K562 (cell line): ENCODE results near the gene TCF12. TPM values are rescaled to one million over a fixed set of nuclear protein-coding genes. Genes with fewer than 3 reads are reported as not detected.
A peak's percentile ranks its signal among the peaks of the same experiment; 100 is the strongest.

Experiments
- ATAC-seq: fragments of 200-7000 bp; cut with Tn5 transposase; 3 replicates; pipeline ENCODE4 v1.9.1; 2020; ENCODE audit warnings: moderate library complexity
- BruUV-seq: library from RNA; stranded (reverse); fragments of 400-500 nt; replicated peaks from 2 replicates; lab custom pipeline; 2021; lab: Mats Ljungman, UMichigan
- CTCF ChIA-PET: fragments of 300-600 bp; formaldehyde crosslinking; extraction: SDS; loops from one replicate; lab custom pipeline; 2021; ENCODE audit warnings: low intra/inter-chr PET ratio; lab: Yijun Ruan, JAX
- POLR2A ChIA-PET: fragments of 300-600, 350-650 bp; sonication (Branson Sonifier 250); formaldehyde crosslinking; extraction: SDS; loops from one replicate; lab custom pipeline; 2021; ENCODE audit warnings: antibody characterized with exemption, inconsistent platforms; lab: Yijun Ruan, JAX
- DNase-seq, 4 experiments: peaks; one replicate each; pipeline versions ENCODE4 v3.0.0 to v3.0.0-alpha.2; 2011 to 2018; ENCODE audit warnings: low spot score in 3 of 4, mixed read lengths in 3 of 4; ENCODE audit errors: extremely low read depth in 1 of 4
- FAIRE-seq: peaks from 2 replicates; lab custom pipeline; 2011; peaks lifted over from hg19 to GRCh38; lab: Jason Lieb, UNC
- H2AFZ ChIP-seq: 2 replicates; pipeline ENCODE4 v1.6.0; 2011; ENCODE audit warnings: low read depth, low read length, control low read depth, inconsistent platforms
- H3K27ac ChIP-seq: fragments of 200-600 bp; 3 replicates; pipeline ENCODE4 v1.8.0; 2011; ENCODE audit warnings: low read depth, mild to moderate bottlenecking, control low read depth, inconsistent platforms, low read length, moderate library complexity, mixed read lengths; ENCODE audit errors: extremely low read depth
- H3K27me3 ChIP-seq, 2 experiments: fragments of 300-600 bp in 1 of 2; 2 replicates in 1 of 2; 3 replicates in 1 of 2; pipeline versions ENCODE4 v1.6.0 to v1.8.0; 2011; ENCODE audit warnings: inconsistent platforms in 2 of 2, low read length in 2 of 2, mild to moderate bottlenecking in 1 of 2, mixed read lengths in 1 of 2, moderate library complexity in 1 of 2; ENCODE audit not compliant: control insufficient read depth in 2 of 2, insufficient read depth in 2 of 2
- H3K36me3 ChIP-seq: fragments of 300-600 bp; 3 replicates; pipeline ENCODE4 v1.8.0; 2011; ENCODE audit warnings: mild to moderate bottlenecking, low read length, inconsistent platforms; ENCODE audit not compliant: control insufficient read depth, insufficient read depth
- H3K4me1 ChIP-seq, 2 experiments: fragments of 200-600 bp in 1 of 2; replicated peaks in 1 of 2; 2 replicates in 1 of 2; 3 replicates in 1 of 2; pipeline versions ENCODE4 v1.5.1 to v1.8.0; 2011; ENCODE audit warnings: inconsistent platforms in 2 of 2, low read length in 2 of 2, mild to moderate bottlenecking in 1 of 2, mixed read lengths in 1 of 2, moderate library complexity in 1 of 2; ENCODE audit not compliant: control insufficient read depth in 2 of 2, insufficient read depth in 2 of 2
- H3K4me2 ChIP-seq: 2 replicates; pipeline ENCODE4 v1.6.1; 2011; ENCODE audit warnings: low read length, control low read depth, inconsistent platforms, mixed read lengths; ENCODE audit not compliant: insufficient read depth
- H3K4me3 ChIP-seq: fragments of 200-600 bp; sonication (generic), shearing (Covaris generic); 2 replicates; pipeline ENCODE4 v1.5.1; 2016; ENCODE audit warnings: control low read depth, inconsistent platforms
- H3K79me2 ChIP-seq: fragments of 200-600 bp; 3 replicates; pipeline ENCODE4 v1.8.0; 2011; ENCODE audit warnings: low read length, inconsistent platforms; ENCODE audit not compliant: control insufficient read depth, insufficient read depth
- H3K9ac ChIP-seq, 2 experiments: 2 replicates each; pipeline versions ENCODE4 v1.6.0 to v1.6.1; 2011; ENCODE audit warnings: low read depth in 2 of 2, low read length in 2 of 2, control low read depth in 1 of 2, inconsistent platforms in 1 of 2, mild to moderate bottlenecking in 1 of 2, mixed read lengths in 1 of 2; ENCODE audit not compliant: insufficient read depth in 1 of 2
- H3K9me1 ChIP-seq: one replicate; pipeline ENCODE4 v1.6.0; 2011; ENCODE audit warnings: inconsistent platforms, mild to moderate bottlenecking, low read length, moderate library complexity; ENCODE audit not compliant: control insufficient read depth, insufficient read depth
- H3K9me3 ChIP-seq: replicated peaks from 2 replicates; pipeline ENCODE4 v1.5.1; 2011; ENCODE audit warnings: low read depth, low read length, inconsistent platforms; ENCODE audit not compliant: control insufficient read depth, insufficient read depth
- H4K20me1 ChIP-seq: replicated peaks from 2 replicates; pipeline ENCODE4 v1.6.1; 2011; ENCODE audit warnings: low read length, inconsistent platforms, mixed read lengths; ENCODE audit not compliant: control insufficient read depth, insufficient read depth
- CHD4 ChIP-seq: fragments of 200-600 bp; sonication (generic); IDR thresholded peaks from 3 replicates; pipeline ENCODE4 v1.6.1; 2012; ENCODE audit warnings: low read depth, mild to moderate bottlenecking, mixed read lengths, low read length, inconsistent platforms; ENCODE audit not compliant: insufficient read depth, insufficient replicate concordance, poor library complexity, severe bottlenecking
- FOXK2 ChIP-seq, 2 experiments: fragments of 450-650 bp; IDR thresholded peaks in 1 of 2; conservative IDR thresholded peaks in 1 of 2; 2 replicates each; pipeline ENCODE4 v1.6.1; 2016; ENCODE audit warnings: low read depth in 2 of 2, mild to moderate bottlenecking in 1 of 2
- GABPA ChIP-seq: fragments of 200-800 bp; sonication (Bioruptor generic); conservative IDR thresholded peaks from 2 replicates; pipeline ENCODE4 v1.6.1; 2016; ENCODE audit warnings: low read depth, missing genetic modification characterization, missing compliant biosample characterization
- ZNF512 ChIP-seq: IDR thresholded peaks from 2 replicates; pipeline ENCODE4 v1.6.1; 2016; ENCODE audit warnings: missing genetic modification characterization, missing compliant biosample characterization
- WGBS: fragments of 100-300 bp; shearing (Covaris generic); methylation state at CpG from one replicate; pipeline ENCODE4 v1.1.6; 2016; ENCODE audit warnings: low coverage, mixed read lengths; ENCODE audit not compliant: insufficient coverage; ENCODE audit errors: missing lambda C conversion rate; 5-methylcytosine and 5-hydroxymethylcytosine counted together
- in situ Hi-C: fragments of 300-500 bp; cut with MboI; formaldehyde crosslinking; loops from 4 replicates; pipeline ENCODE4 v1.15.0; 2018; ENCODE audit warnings: inconsistent platforms, mixed read lengths
- intact Hi-C: fragments of 100-400 bp; cut with micrococcal nuclease; formaldehyde crosslinking; loops from 2 replicates; pipeline ENCODE4 v1.14.2; 2022
- polyA plus RNA-seq, 8 experiments: library from polyadenylated mRNA; depleted of rRNA in 4 of 8; stranded (reverse) in 5 of 8; unstranded in 3 of 8; fragments of >200 nt; fragmentation: Nextera tagmentation in 2 of 8; fragmentation: Illumina TruSeq in 1 of 8; extraction: Ambion mirVana in 2 of 8; extraction: Trizol in 1 of 8; gene quantifications; 2 replicates each; pipeline versions ENCODE4 v1.2.1 to v1.2.3, GENCODE V29; 2011 to 2014; ENCODE audit warnings: inconsistent platforms in 1 of 8, missing spikeins in 1 of 8
- total RNA-seq, 7 experiments: library from RNA; depleted of rRNA in 6 of 7; stranded (reverse); fragments of >200 nt in 6 of 7; fragmentation: Illumina TruSeq in 2 of 7; extraction: Trizol in 2 of 7; gene quantifications; 2 replicates each; pipeline versions ENCODE4 v1.2.1 to v1.2.3, GENCODE V29; 2011 to 2021; ENCODE audit warnings: low replicate concordance in 1 of 7
- TF ChIP-seq, protein P1 (sequence below): sonication (generic); IDR thresholded peaks from 2 replicates; pipeline ENCODE4 v1.6.1; 2016
- TF ChIP-seq, protein P2 (sequence below): fragments of 150-350 bp; IDR thresholded peaks from 2 replicates; pipeline ENCODE4 v1.6.1; 2014; ENCODE audit warnings: low read depth, mild to moderate bottlenecking, low read length, borderline replicate concordance

The TCF12 gene
- total and polyA plus RNA-seq, 9 of the 15 experiments (the other 6 are each of a cell fraction or from before 2014, with no cell fraction given): 10.5 to 132 (median 52.9) TPM

GRCh38 chr15:56971571-56971970, 53.1 kb downstream of the TCF12 start:
- Histone ChIP-seq H3K4me2 (peak overlapping the region; percentile 38), H3K9me3 (no peaks in the 10 kb centered on the region), H3K9ac (peak overlapping the region in 1 of 2 experiments; percentile 41; a peak in 2 of 4 replicates), H3K27ac (peak overlapping the region; percentile 75), H3K4me3 (no peak overlapping the region), H3K4me1 (peaks cover 6 to 31% of the 10 kb centered on the region in 2 experiments), H2AFZ (no peak overlapping the region), H3K36me3 (no peaks in the 10 kb centered on the region), H3K9me1 (no peaks in the 10 kb centered on the region), H4K20me1 (no peaks in the 10 kb centered on the region; the same call in 1 of the 2 replicates), H3K79me2 (peaks cover 91% of the 10 kb centered on the region), H3K27me3 (no peaks in the 10 kb centered on the region)
- WGBS: 25% methylated on average over 2 of the region's 2 CpGs
- BruUV-seq: no TSS peak
- TF ChIP-seq, protein P1, sequence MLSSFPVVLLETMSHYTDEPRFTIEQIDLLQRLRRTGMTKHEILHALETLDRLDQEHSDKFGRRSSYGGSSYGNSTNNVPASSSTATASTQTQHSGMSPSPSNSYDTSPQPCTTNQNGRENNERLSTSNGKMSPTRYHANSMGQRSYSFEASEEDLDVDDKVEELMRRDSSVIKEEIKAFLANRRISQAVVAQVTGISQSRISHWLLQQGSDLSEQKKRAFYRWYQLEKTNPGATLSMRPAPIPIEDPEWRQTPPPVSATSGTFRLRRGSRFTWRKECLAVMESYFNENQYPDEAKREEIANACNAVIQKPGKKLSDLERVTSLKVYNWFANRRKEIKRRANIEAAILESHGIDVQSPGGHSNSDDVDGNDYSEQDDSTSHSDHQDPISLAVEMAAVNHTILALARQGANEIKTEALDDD: peak; percentile 28
- TF ChIP-seq ZNF512: no peak
- 0 out of 2 replicates have a peak, but pooled peaks have one; percentile 13 for TF ChIP-seq GABPA (tag)
- 0 out of 4 replicates have a peak, but pooled peaks of 1 of the 2 experiments have one; percentile 8 for TF ChIP-seq FOXK2 (conservative IDR thresholded peaks at IDR 0.05 in 1 of 2, IDR thresholded peaks at IDR 0.05 in 1 of 2; ENCODE audit: low read depth in 2 of 2)
- TF ChIP-seq CHD4: no peak
- TF ChIP-seq, protein P2, sequence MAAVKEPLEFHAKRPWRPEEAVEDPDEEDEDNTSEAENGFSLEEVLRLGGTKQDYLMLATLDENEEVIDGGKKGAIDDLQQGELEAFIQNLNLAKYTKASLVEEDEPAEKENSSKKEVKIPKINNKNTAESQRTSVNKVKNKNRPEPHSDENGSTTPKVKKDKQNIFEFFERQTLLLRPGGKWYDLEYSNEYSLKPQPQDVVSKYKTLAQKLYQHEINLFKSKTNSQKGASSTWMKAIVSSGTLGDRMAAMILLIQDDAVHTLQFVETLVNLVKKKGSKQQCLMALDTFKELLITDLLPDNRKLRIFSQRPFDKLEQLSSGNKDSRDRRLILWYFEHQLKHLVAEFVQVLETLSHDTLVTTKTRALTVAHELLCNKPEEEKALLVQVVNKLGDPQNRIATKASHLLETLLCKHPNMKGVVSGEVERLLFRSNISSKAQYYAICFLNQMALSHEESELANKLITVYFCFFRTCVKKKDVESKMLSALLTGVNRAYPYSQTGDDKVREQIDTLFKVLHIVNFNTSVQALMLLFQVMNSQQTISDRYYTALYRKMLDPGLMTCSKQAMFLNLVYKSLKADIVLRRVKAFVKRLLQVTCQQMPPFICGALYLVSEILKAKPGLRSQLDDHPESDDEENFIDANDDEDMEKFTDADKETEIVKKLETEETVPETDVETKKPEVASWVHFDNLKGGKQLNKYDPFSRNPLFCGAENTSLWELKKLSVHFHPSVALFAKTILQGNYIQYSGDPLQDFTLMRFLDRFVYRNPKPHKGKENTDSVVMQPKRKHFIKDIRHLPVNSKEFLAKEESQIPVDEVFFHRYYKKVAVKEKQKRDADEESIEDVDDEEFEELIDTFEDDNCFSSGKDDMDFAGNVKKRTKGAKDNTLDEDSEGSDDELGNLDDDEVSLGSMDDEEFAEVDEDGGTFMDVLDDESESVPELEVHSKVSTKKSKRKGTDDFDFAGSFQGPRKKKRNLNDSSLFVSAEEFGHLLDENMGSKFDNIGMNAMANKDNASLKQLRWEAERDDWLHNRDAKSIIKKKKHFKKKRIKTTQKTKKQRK: no peak
- POLR2A ChIA-PET: interaction anchor here (0.6 to 1.0 kb wide), 2 partner anchors 9 to 568 kb away, joined by 3 read pairs; no protein-coding TSS in a partner anchor
- DNase-seq (no peak), ATAC-seq (peak; percentile 9), FAIRE-seq (no peak)
- in situ Hi-C loops: no loop called here
- CTCF ChIA-PET: no interaction called here
- intact Hi-C loops: loop anchor here (5.0 kb wide), 1 partner anchor 54 kb away; the partner anchor contains the start of gene TCF12
